Measurements from ENCODE around the gene UBC.
"Not testable (repeated sequence)": the region's sequence is repeated elsewhere in the genome, so short reads cannot be mapped to it uniquely, and the experiment has no call there.

UBC gene

GRCh38 chr12:124904306-124905098 lies 9.9 kb downstream of the UBC start:
- H3K4me3 ChIP-seq (ENCODE audit: low read length) = no peak overlapping the region
- DNase-seq (ENCODE audit: low read depth) = peak; percentile 75

GRCh38 chr12:124902916-124903315 lies 11.5 kb downstream of the UBC start:
- TF ChIP-seq, protein P1, sequence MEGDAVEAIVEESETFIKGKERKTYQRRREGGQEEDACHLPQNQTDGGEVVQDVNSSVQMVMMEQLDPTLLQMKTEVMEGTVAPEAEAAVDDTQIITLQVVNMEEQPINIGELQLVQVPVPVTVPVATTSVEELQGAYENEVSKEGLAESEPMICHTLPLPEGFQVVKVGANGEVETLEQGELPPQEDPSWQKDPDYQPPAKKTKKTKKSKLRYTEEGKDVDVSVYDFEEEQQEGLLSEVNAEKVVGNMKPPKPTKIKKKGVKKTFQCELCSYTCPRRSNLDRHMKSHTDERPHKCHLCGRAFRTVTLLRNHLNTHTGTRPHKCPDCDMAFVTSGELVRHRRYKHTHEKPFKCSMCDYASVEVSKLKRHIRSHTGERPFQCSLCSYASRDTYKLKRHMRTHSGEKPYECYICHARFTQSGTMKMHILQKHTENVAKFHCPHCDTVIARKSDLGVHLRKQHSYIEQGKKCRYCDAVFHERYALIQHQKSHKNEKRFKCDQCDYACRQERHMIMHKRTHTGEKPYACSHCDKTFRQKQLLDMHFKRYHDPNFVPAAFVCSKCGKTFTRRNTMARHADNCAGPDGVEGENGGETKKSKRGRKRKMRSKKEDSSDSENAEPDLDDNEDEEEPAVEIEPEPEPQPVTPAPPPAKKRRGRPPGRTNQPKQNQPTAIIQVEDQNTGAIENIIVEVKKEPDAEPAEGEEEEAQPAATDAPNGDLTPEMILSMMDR (conservative IDR thresholded peaks at IDR 0.05; ENCODE audit: low read depth, low read length) = no peak
- no peak for DNase-seq (ENCODE audit: low read depth)
- no peak overlapping the region for H3K4me3 ChIP-seq (ENCODE audit: low read length)

More at GRCh38 chr12:124904306-124905098, 9.9 kb downstream of the UBC start:
- TF ChIP-seq, protein P1 (conservative IDR thresholded peaks at IDR 0.05; ENCODE audit: low read depth, low read length) = no peak

GRCh38 chr12:124901003-124901402 lies 13.4 kb downstream of the UBC start:
- TF ChIP-seq, protein P1 (conservative IDR thresholded peaks at IDR 0.05; ENCODE audit: low read depth, low read length) = no peak
- DNase-seq (ENCODE audit: low read depth) = no peak
- H3K4me3 ChIP-seq (ENCODE audit: low read length) = no peak overlapping the region

DNA sequence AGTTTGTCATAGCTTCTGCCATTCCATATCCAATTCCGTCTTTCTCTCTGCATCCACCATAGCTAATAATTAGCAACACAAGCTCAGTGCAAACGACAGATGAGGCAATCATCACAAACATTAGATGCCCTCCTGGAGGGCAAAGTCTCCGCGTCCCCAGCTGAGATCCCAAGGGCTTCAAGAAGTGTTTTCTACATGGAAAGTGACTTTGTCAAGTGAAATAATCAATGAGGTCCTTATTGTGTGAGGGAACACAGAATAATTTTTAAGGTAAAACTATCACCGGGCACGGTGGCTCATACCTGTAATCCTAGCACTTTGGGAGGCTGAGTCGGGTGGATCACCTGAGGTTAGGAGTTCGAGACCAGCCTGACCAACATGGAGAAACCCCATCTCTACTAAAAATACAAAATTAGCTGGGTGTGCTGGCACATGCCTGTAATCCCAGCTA lies 14.1 kb downstream of the UBC start:
- H3K4me3 ChIP-seq (ENCODE audit: low read length); DNase-seq (ENCODE audit: low read depth): not testable (repeated sequence)

GRCh38 chr12:124898923-124899294 lies 15.5 kb downstream of the UBC start:
- DNase-seq (ENCODE audit: low read depth) = no peak
- H3K4me3 ChIP-seq (ENCODE audit: low read length) = no peak overlapping the region
- TF ChIP-seq, protein P1 (conservative IDR thresholded peaks at IDR 0.05; ENCODE audit: low read depth, low read length) = no peak

GRCh38 chr12:124898200-124898922 lies 16.1 kb downstream of the UBC start:
- no peak for DNase-seq (ENCODE audit: low read depth)
- H3K4me3 ChIP-seq (ENCODE audit: low read length) = no peak overlapping the region
- TF ChIP-seq, protein P1 (conservative IDR thresholded peaks at IDR 0.05; ENCODE audit: low read depth, low read length) = peak; percentile 68

DNA sequence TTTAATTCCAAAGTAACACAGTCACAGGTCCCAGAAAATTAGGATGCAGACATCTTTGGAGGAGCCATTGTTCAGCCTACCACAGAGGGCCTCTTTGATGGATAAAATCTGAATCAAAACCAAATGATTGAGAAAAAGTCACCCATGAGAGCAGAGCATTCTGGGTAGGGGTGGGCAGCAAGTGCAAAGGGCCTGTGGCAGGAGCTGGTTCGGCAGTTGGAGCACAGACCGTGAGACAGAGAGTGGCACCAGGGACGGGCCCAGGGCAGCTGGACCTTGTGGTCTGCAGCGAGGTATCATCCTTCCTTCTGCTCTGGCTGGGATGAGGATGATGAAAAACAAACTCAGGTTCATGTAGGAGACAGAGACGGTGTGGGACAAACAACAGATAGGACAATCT lies 18.0 kb downstream of the UBC start:
- TF ChIP-seq, protein P1 (conservative IDR thresholded peaks at IDR 0.05; ENCODE audit: low read depth, low read length) = no peak
- no peak overlapping the region for H3K4me3 ChIP-seq (ENCODE audit: low read length)
- DNase-seq (ENCODE audit: low read depth) = no peak
